Stimulated activated CD8-positive, alpha-beta memory T cell treated with anti-CD3 and anti-CD28 coated beads, Interleukin-2, amount 100 ng/mL, for 1 hour (primary cell): ENCODE data around the gene ARRB2.
A peak's percentile ranks its signal among the peaks of the same experiment; 100 is the strongest.

ENCODE experiments used
- DNase-seq, 2 donors: peaks; one replicate each; pipeline ENCODE4 v3.0.0-alpha.2; 2020; ENCODE audit warnings: low read depth in 2 of 2

ARRB2 gene

DNA sequence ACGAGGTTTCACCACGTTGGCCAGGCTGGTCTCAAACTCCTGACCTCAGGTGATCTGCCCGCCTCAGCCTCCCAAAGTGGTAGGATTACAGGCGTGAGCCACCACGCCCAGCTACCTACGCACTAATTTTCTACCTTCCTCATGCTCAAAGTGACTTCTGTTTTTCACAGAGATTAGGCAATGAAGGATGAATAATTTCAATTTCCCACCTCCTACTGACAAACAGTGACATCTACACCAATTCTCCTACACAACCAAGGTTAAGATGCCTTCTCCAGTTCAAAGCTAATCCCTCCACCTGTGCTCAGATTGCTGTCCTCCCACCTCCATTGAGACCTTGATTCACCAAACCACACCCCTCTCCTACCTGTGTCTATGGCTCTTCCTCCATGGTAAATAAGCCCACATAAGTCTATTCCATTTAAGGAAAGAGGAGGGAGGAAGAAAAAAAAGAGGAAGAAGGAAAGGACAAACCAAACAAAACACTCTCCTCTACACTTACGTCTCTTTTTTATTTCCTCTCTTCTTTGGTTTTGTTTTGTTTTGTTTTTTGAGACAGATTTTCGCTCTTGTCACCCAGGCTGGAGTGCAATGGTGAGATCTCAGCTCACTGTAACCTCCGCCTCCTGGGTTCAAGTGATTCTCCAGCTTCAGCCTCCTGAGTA, 15.3 kb downstream of the ARRB2 start:
- DNase-seq, result no peak

DNA sequence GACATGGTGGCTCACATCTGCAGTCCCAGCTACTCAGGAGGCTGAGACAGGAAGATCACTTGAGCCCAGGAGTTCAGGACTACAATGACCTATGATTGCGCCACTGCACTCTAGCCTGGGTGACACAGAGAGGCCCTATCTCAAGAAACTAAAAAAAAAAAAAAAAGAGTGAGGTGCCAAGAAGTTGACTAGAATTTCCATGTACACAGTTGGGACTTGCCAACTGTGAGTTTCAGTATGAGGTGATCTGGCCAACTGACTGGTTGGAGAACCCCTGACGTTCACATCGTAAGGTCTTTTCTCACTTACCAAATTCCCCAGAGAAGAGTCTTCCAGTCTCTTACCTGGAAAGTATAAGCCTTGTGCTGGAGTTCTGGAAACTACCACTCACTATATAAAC, 17.7 kb downstream of the ARRB2 start:
- DNase-seq, result no peak

DNA sequence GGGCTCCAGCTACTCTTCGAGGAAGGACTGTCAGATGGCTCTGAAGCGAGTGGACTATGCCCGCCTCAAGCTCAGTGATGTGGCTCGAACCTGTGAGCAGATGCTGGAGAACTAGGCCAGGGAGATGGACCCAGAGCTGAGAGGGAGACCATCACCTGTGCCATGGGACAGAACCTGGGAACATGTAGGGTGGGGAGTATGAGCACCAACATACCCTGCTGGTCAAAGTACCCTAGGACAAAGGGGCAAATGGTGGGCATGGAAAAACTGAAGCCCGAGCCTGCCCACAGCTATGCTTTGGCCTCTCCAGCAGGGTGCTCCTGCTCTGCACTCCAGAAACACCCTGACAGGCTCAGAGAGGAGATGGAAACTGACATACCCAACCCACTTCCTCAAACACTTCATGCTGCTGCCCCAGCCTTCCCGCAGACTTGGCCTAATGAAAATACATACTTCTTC, 22.7 kb downstream of the ARRB2 start:
- DNase-seq, result no peak

DNA sequence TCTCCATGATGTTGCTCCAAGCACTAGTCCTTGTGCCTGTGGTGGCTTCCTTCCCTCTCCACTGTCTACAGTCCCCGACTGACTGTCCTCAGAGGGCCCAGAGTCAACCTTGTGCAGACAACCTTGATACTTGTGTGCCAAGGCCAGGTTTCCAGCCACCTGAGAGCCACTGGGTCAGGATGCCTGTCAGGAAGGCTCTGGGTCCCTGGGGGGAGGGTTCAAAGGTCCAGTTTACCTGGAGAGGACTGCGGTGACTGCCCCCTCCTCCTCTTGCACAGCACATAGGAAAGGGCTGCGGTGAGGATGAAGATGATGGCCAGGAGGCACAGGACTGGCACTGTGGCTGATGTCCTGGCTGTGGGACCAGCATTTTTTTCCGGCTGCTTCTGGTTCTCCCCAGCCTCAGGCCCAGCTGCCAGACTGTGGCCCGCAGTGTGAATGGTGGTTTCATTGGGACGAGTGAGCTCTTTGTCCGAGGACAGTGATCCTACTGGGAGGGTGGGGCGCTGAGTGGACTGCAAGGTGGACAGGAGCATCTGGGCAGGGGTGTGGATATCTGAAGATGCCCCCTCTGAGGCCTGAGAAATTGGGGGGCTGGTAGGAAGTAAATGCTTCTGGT, 24.5 kb downstream of the ARRB2 start:
- DNase-seq, result no peak

DNA sequence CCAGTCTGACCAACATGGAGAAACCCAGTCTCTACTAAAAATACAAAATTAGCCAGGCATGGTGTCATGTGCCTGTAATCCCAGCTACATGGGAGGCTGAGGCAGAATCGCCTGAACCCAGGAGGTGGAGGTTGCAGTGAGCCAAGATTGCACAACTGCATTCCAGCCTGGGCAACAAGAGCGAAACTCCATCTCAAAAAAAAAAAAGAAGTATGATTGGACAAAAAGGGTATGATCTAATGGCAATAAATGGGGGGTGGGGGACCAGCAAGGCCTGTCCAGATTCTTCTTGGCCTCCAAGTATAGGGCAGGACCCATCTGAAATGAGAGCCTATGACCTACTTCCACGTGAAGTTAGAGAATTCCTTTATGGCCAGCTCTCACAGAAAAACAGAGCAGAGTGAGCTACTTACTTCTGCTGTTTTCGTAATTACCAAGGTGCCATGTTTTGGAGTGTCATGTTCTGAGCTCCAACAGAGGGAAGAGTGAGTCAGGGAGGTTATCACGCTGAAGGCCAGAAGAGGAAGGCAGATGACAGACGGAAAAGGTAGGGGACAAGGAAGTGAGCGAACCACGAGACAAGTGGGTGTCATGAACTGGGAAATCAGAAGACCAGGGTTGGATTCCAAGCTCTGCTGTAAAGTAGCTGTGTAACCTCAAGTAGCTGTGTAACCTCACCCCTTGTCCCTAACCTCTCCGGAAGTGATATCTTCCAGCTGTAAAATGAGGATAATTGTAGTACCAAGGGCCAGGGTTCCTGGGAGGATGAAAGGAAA, 25.6 kb downstream of the ARRB2 start:
- DNase-seq, result no peak

DNA sequence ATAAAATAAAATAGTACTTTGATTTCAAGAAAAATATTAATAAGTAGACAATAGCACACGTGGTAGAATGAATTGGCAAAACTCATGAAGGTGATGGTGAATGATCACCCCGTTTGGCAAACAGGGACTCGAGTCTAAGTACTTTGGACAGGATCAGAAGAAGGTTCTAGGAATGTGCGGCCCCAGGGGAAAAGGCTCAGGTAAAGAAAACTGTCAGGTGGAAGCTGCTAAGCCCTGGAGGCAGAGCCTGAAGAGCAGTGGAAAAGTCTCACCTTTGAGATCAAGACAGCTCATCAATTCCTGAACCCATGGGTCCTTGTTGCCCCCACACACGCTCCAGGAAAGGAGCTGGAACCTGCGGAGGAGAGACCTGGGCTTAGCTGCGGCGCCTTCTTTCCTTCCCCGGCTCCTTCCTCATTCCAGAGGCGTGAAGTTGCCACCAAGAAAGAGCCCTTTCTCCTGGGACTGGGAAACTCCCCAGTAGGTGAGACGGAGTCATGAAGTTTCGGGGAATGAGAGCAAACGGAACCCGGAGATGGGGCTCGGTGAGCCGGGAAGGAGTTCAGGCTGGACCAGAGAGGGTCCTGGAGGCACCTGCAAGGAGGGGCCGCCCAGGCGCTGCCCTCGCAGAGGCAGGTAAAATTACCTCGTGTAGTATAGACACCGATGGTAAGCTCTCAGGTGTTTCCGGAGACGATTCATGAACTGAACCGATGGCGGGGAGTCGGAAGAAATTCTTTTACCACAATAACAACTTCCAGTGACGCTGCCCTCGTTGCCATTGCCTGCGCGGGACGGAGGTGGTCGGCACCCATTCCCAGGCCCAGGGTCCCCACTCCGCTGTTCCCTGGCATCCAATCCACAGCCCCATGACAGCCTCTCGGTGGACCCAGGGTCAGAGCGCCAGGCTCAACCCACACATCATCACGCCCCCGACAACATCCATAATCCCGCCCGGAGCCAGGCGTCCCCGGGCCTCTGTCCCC, 28.0 kb downstream of the ARRB2 start:
- no peak for DNase-seq

DNA sequence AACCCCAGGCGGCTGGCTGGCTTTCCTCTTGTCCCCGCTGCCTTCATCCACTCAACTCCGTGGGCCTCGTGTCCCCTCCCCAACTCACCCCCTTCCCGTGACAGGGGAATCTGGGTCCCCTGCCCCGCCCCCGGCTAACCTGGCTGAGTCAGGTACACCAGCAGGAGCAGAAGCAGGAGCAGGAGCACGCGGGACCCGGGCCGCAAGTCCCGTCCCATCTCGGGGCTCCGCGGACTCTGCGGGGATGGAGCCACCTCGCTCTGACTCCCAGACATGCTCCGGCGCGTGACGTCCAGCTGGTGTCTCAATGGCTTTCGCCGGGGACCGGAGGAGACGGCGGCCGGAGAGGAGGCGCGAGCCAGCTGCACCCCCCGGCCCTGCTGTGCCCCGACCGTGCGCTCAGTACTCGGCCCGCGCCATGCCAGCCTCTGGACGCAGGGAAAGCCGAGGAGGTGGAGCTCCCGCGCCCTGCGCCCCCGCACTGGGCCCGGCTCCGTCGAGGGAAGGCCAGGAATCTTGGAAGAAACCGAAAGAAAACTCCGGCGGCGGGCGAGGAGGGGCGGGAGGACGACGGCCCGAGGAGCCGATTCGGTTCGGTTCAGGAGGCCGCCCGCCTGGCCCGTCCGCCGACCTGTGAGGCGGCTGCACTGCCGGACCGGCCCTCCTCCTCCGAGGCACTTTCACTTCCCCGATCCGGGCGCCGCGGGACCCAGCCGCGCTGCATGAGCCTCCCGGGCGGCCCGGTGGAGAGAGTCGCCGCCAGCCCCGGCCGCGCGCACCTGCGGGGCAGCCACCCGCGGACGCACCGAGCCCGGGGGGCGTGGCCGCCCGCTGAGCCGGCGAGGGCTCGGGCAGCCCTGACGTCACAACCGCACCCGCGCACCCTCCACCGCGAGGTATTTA, 28.9 kb downstream of the ARRB2 start, which contains the start of the genes CXCL16 and ZMYND15:
Gene CXCL16, minus strand, starts transcription at position 807 of the 903 bp plus-strand sequence. Its CDS starts 589 bp downstream, at position 218.
Gene ZMYND15, plus strand, starts transcription at position 712 of the 903 bp plus-strand sequence. CDS start 716 bp downstream, outside the sequence.
- DNase-seq, result peak; percentile 15 to 34

DNA sequence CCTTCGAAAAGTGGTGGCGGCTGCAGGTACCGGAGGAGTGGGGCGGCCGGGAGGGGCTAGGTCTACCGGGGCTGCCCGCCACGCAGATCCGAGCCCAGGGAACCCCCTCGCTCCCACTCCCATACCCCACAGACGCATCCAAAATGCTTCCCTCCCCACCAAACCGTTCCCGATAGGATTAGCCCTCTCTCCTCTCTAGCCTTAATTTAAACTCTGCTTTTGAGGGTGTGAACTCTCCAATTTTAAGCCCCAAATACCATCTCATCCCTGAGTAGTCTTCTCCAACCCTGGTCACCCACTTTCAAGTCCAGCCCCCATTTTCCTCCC, 29.6 kb downstream of the ARRB2 start:
- DNase-seq, result no peak

DNA sequence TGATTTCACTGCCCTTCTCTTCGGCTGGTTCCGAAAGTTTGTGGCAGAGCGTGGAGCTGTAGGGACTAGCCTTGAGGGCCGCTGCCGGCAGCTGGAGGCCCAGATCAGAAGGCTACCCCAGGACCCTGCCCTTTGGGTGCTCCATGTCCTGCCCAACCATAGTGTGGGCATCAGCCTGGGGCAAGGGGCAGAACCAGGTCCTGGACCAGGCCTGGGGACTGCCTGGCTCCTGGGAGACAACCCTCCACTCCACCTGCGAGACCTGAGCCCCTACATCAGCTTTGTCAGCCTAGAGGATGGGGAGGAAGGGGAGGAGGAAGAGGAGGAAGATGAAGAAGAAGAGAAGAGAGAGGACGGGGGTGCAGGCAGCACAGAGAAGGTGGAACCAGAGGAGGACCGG, 30.2 kb downstream of the ARRB2 start:
- DNase-seq, result no peak

DNA sequence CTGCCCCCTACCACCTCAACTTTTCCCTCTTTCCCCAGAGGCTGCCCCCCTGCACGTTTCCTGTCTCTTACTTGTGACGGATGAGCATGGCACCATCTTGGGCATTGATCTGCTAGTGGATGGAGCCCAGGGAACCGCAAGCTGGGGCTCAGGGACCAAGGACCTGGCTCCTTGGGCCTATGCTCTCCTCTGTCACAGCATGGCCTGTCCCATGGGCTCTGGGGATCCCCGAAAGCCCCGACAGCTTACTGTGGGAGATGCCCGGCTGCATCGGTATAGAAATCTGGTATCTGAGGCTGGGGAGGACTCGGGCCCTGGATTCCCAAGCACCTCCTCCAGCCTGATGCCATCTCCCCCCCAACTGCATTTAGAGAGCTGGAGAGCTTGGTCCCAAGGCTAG, 31.1 kb downstream of the ARRB2 start:
- no peak for DNase-seq

DNA sequence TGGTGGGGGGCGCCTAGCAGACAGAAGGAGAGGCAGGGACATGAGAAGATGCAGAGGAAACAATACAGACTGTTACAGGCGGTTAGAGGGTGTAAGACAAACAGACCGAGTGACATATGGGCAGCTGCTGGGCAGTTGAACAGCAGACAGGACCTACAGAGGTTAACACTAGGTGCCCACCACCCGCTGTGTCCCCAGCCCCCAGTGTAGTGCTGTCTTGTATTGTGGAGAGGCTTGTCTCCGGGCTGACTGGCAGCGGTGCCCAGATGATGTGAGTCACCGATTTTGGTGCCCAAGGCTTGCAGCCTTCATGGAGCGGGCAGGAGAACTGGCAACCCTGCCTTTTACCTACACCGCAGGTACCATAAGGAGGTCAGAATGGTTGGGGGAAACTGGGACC, 31.7 kb downstream of the ARRB2 start:
- DNase-seq, result no peak

DNA sequence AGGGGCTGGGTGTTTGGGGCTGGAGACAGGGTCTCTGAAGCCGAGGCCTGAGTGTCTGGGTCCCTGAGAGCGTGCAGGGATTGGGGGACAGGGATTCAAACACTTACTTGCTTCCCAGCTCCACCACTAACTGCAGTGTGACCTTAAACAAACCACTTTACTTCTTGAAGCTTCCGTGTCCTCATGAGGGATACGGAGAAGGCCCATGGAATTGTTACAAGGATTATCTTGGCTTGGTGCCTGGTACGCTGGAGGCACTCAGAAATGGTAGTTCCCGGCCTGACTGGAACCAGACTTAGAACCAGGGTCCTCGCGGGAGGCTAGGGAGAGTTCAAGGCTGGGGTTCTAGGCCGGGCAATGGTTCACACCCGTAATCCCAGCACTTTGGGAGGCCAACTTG, 32.2 kb downstream of the ARRB2 start:
- DNase-seq, result no peak

DNA sequence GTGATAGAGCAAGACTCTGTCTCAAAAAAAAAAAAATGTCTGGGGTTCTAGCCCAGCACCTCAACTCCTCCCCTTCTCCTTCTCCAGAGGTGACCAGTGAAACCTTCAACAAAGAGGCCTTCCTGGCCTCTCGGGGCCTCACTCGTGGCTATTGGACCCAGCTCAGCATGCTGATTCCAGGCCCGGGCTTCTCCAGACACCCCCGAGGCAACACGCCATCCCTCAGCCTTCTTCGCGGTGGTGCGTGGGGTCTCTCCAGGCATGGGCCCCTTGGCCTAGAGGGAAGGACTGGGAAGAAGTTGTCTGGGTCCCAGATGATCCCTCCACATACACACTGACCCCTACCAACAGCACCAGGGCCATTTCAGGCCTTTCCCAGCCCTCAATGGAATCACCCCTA, 32.8 kb downstream of the ARRB2 start:
- DNase-seq, result no peak

DNA sequence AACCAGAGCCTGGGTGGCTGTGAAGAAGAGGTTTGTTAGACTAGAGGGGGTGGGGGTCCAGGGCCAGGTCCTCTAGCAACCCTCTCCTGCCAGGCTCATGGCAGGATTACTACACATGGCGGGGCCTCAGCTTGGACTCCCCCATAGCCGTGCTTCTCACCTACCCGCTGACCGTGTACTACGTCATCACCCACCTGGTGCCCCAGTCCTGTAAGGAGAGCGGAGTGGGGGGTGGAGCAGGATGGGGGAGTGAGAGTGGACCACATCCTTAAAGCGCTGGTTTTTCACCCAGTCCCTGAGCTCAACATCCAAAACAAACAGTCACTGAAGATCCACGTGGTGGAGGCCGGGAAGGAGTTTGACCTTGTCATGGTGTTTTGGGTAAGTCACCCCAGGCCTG, 33.5 kb downstream of the ARRB2 start:
- DNase-seq, result no peak

DNA sequence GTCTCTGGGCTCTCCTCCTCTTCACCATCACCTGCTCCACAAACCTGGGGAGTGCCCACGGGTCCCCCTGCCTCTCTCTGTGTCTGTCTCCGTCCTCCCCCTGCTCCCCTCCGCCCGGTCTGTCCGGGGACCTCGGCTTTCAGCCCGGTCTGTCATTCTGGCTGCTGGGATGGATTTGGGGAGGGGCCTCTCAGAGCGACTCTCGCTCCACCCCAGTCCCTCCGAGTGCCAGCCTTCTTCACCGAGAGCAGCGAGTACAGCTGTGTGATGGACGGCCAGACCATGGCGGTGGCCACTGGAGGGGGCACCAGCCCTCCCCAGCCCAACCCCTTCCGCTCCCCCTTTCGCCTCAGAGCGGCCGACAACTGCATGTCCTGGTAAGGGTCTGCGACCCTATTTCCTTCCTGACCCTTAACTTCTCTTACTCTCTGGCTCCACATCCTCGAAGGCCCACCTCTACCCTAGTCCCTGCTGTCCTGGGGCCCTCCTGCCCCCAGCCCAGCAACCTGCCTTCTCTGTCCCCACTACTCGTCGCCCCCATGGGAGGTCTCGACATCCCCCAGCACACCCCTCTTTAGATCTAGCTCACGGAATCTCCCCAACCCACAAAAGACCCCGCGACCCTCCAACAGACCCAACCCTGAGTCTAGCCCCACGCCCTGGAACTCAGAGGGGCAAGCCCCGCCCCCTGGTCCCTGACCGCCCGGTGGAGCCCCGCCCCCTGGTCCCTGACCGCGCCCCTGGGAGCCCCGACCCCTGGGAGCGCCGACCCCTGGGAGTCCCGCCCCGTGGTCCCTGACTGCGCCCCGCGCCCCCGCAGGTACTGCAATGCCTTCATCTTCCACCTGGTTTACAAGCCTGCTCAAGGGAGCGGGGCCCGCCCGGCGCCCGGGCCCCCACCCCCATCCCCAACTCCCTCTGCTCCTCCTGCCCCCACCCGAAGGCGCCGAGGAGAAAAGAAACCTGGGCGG, 34.9 kb downstream of the ARRB2 start:
- DNase-seq, result no peak

DNA sequence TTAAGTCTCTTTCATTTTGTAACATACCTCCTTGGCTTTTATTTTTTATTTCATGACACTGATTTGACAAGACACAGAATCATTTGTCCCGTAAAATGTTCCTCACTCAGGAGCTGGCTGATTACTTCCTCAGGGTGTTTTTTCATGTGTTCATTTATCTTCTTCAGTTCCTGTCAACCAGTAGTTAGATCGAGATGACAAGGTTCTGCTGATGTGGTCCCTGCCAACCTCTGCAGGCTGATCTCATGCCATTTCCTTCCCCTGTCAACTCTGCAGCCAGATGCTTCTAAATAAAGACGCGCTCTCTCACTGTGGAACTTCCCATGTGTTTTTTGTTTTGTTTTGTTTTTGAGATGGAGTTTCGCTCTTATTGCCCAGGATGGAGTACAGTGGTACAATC, 37.4 kb downstream of the ARRB2 start:
- DNase-seq, result no peak

DNA sequence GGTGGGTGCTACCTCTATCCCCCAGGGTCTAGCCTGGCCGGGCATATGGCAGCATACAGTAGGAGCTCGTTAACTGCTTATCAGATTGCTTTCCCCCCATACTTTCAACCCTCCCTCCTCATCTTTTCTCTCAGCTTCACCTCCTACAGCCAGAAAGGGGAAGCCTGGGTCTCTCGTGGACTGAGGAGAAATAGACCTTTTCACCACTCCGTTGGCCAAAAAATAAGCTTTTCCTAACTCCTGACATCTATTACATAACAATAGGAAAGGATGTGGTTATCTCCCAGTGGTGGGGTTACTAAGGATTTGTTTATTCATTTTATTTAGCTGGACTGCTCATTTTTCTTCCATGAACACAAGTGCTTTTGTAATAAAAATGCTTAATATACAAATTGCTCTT, 38.3 kb downstream of the ARRB2 start:
- no peak for DNase-seq

DNA sequence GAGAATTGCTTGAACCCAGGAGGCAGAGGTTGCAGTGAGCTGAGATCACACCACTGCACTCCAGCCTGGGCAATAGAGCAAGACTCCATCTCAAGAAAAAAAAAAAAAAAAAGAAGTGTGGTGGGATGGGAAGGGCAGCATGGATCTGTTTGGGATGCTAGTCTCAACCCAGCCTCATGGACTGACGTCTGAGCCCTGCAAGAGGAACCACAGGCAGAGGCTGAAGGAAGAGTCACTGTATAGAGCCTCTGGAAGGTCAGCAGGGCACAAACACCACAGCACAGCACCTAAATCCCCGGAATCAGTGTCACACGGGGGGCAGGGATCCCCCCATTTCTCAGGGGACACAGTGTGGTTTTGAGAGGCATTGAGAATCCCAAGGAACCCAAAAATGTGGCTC, 40.2 kb downstream of the ARRB2 start:
- DNase-seq, result no peak

DNA sequence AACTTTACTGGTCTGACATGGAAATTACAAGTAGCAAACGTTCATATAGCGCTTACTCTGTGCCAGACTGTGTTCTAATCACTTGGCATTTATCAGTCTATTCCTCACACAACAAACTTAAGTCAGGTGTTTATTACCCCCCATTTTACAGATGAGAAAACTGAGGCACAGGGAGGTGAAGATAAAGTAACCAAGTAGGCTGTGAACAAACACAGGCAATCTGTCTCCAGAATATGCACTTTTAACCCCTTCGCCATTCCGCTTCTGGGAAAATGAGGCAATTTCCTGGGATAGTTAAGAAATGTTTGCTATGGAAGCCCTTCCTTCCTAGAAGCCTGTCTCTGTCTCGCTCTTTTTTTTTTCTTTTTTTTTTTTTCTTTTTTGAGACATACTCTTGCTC, 41.5 kb downstream of the ARRB2 start:
- no peak for DNase-seq
